HG02759 (cell line): ENCODE measurements around the gene KDM5A.
A peak's percentile ranks its signal among the peaks of the same experiment; 100 is the strongest.
"Not testable (repeated sequence)": the region's sequence is repeated elsewhere in the genome, so short reads cannot be mapped to it uniquely, and the experiment has no call there.

Source experiments
- ATAC-seq: cut with Tn5 transposase; IDR thresholded peaks from one replicate; pipeline ENCODE4 v1.9.1; 2021; ENCODE audit warnings: mild to moderate bottlenecking, moderate library complexity; ENCODE audit not compliant: unreplicated experiment

The KDM5A gene

GRCh38 chr12:389142-390096 lies at the start of gene KDM5A:
Gene KDM5A, minus strand, starts transcription at chr12:389320. Its CDS starts 229 bp downstream, at chr12:389091.
- ATAC-seq, result peak; percentile 94

DNA sequence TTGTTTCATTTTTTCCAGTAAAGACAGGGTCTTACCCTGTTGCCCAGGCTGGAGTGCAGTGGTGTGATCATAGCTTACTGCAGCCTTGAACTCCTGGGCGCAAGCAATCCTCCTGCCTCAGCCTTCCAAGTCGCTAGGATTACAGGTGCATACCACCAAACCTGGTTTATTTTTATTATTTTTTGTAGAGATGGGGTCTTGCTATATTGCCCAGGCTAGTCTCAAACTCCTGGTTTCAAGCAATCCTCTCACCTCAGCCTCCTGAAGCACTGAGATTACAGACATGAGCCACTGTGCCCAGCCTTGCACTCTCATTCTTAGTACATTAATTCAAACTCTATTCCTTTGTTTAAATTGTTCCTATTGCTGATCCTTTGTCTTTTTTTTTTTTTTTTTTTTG lies 46.6 kb upstream of the KDM5A start:
- ATAC-seq, result not testable (repeated sequence)

DNA sequence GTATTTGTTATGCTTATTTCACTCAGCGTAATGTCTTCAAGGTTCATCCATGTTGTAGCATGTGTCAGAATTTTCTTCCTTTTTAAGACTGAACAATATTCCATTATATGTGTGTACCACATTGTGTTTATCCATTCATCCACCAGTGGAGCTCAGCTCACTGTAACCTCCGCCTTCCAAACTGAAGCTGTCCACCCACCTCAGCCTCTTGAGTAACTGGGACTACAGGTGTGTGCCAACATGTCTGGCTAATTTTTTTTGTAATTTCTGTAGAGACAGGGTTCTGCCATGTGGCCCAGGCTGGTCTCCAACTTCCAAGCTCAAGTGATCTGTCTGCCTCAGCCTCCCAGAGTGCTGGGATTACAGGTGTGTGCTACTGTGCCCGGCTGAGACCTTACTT lies 33.4 kb upstream of the KDM5A start:
- no peak for ATAC-seq

DNA sequence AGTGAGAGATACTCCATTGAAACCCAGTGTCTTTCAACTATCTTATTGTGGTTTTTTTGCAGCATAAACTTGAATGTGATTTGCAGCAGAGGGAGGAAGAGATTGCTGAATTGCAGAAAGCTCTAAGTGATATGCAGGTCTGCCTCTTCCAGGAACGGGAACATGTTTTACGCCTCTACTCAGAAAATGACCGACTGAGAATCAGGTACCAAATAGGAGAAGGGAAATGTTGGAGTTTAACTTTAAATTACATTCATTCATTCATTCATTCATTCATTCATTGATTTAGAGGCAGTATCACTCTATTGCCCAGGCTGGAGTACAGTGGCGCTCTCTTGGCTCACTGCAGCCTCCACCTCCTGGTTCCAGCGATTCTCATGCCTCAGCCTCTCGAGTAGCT lies 29.3 kb upstream of the KDM5A start:
- ATAC-seq, result no peak

GRCh38 chr12:414859-415258 lies 25.7 kb upstream of the KDM5A start:
- ATAC-seq, result no peak

DNA sequence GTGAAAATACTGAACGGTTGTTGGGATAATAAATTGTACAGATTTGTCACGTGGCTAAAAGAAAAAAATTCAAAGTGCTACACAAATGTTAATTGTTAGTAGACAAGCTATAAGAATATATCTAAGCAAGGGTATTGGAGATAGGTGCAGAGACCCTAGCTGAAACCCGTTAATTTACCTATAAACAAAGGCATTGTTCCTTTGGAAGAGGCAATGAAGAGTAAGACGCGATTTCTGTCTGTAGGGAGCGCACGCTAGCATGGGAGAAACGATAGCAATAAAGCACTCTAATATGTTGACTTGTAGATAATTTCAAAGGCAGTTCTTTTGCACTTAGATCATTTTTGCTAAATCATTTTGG lies 12.9 kb upstream of the KDM5A start:
- ATAC-seq, result no peak

DNA sequence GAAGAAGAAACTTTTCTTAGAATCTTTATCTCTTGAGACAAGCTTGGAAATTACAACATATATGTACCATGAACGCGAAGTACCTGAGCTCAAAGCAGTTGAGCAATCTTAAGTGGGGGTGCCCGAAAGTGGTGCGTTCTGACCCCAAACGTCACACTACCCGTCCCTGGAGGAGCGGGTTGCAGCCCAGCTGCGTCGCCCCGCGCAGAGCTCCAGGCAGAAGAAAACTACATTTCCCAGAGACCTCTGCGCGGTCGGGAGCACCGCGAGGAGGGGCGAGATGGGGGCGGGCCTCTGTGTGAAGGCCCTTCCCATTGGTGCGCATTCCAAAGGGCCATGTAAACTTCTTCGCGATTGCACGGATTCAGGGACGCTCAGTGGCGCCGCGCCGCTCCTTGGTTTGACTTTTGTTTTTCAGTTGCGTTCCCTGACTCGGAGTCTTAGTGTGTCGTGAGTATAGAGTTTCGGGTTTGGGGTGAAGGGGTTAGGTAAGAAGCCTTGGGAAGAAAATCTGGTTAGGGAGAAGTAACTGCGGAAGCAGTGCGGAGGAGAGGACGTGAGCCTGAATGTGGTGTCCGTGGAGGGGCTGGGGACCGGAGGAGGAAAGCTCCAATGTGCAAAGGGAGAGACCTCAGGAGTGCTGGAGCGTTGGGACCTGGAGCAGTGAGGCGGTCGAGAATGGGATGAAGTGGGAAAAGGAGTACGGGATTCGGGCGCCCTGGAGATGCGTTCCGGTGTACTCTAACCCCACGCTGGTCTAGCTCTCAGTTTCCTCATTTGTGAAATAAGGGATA lies 12.3 kb upstream of the KDM5A start, which contains the start of gene CCDC77:
TSS of gene CCDC77 (plus strand) at position 410 of the 794 bp plus-strand sequence. CDS start 7,740 bp downstream, outside the sequence.
- ATAC-seq, result peak; percentile 97

- no peak for ATAC-seq
These were observed 11.7 kb upstream of the KDM5A start for GRCh38 chr12:400828-401227.

- ATAC-seq, result peak; percentile 32
These were observed 479 bp downstream of the KDM5A start for GRCh38 chr12:388541-389141.

GRCh38 chr12:388012-388411 lies 1.1 kb downstream of the KDM5A start:
- no peak for ATAC-seq

GRCh38 chr12:386651-387050 lies 2.5 kb downstream of the KDM5A start:
- ATAC-seq, result no peak

DNA sequence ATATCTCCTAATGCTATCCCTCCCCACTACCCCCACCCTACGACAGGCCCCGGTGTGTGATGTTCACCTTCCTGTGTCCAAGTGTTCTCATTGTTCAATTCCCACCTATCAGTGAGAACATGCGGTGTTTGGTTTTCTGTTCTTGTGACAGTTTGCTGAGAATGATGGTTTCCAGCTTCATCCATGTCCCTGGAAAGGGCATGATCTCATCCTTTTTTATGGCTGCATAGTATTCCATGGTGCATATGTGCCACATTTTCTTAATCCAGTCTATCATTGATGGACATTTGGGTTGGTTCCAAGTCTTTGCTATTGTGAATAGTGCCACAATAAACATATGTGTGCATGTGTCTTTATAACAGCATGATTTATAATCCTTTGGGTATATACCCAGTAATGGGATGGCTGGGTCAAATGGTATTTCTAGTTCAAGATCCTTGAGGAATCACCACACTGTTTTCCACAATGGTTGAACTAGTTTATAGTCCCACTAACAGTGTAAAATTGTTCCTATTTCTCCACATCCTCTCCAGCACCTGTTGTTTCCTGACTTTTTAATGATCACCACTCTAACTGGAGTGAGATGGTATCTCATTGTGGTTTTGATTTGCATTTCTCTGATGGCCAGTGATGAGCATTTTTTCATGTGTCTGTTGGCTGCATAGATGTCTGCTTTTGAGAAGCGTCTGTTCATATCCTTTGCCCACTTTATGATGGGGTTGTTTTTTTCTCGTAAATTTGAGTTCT lies 18.2 kb downstream of the KDM5A start:
- not testable (repeated sequence) for ATAC-seq

GRCh38 chr12:367972-368371 lies 21.1 kb downstream of the KDM5A start:
- no peak for ATAC-seq

GRCh38 chr12:366820-367219 lies 22.3 kb downstream of the KDM5A start:
- ATAC-seq, result no peak

DNA sequence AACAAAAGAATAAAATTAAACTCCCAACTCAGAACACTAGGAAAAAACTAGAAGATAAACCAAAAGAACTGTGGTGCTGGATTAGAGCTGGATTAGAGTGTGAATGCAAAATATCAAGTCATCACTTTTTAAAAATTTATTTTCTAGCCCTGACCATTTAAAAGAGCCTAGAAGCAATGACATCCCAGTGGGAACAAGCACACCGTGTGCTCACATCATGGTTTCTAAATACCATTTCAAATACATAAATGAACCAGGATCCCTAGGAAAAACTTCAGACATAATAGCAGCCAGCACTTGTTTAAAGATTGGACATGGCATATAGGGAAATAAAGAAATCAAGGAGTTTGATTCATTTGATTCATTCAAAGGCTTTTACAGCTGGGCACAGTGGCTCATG lies 30.0 kb downstream of the KDM5A start:
- ATAC-seq, result no peak

DNA sequence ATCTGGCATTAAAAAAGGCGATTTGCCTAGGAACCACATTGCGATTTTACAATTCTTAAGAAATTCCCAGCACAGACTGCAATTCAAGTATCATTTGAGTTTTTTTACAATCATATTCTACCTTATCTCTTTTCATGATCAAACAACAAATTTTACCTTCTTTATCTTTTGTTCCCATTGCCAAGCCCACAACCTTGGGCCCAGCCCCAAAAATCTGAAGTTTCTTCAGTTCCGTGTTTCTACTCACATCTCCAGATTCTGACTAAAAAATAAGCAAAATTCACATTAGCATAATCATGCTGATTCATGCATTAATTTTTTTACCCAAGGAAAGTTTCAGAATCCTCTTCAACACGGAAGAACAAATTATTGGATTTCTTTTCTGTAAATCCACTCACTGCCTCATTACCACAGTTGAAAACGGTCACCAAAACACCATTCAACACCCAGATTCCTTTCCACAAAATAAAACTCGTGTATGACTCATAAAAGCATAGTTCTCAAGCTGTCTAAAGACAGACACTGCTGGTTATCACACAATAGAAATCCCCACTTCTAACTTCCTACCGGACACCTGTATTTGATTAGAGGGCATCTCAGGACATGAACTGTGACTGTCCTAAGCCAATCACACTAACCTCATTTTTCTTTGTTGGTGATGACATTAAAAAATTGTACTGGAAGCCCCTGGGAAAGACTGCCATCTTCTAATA lies 32.7 kb downstream of the KDM5A start:
- no peak for ATAC-seq

DNA sequence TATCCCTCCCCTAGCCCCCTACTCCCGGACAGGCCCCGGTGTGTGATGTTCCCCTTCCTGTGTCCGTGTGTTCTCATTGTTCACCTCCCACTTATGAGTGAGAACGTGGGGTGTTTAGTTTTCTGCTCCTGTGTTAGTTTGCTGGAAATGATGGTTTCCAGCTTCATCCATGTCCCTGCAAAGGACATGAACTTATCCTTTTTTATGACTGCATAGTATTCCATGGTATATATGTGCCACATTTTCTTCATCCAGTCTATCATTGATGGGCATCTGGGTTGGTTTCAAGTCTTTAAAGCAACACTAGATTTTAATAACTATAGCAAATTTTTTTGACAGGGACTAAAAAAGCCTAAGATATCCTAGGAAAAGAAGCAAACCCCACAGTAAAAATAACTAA lies 37.9 kb downstream of the KDM5A start:
- ATAC-seq, result not testable (repeated sequence)

GRCh38 chr12:349625-350024 lies 39.5 kb downstream of the KDM5A start:
- ATAC-seq, result not testable (repeated sequence)

GRCh38 chr12:343036-343435 lies 46.1 kb downstream of the KDM5A start:
- not testable (repeated sequence) for ATAC-seq

- no peak for ATAC-seq
These were observed 52.1 kb downstream of the KDM5A start for GRCh38 chr12:337039-337438.
